KMS-11 (cell line): ENCODE data around the gene NEK7.

Experiments
- H2AFZ ChIP-seq: fragments of 200-600 bp; sonication (generic); 2 replicates; pipeline ENCODE4 v1.6.1; 2016; ENCODE audit warnings: antibody characterized with exemption, mixed run types, low read depth
- H3K27ac ChIP-seq: fragments of 200-600 bp; sonication (generic); 2 replicates; pipeline ENCODE4 v1.6.1; 2016; ENCODE audit warnings: mild to moderate bottlenecking, mixed run types
- H3K27me3 ChIP-seq: fragments of 200-600 bp; sonication (generic); 2 replicates; pipeline ENCODE4 v1.6.1; 2017; ENCODE audit warnings: mild to moderate bottlenecking, low read depth, mixed run types, moderate library complexity; ENCODE audit not compliant: insufficient read depth
- H3K36me3 ChIP-seq: fragments of 200-600 bp; sonication (generic); 2 replicates; pipeline ENCODE4 v1.6.1; 2017; ENCODE audit warnings: mild to moderate bottlenecking, mixed run types; ENCODE audit not compliant: insufficient read depth
- H3K4me1 ChIP-seq: fragments of 200-600 bp; sonication (generic); 2 replicates; pipeline ENCODE4 v1.6.1; 2016; ENCODE audit warnings: mild to moderate bottlenecking, low read depth, mixed run types; ENCODE audit not compliant: poor library complexity, severe bottlenecking
- H3K4me2 ChIP-seq: fragments of 200-600 bp; sonication (generic); 2 replicates; pipeline ENCODE4 v1.7.0; 2016; ENCODE audit warnings: mild to moderate bottlenecking, mixed run types
- H3K4me3 ChIP-seq: fragments of 200-600 bp; sonication (generic); IDR thresholded peaks from 2 replicates; pipeline ENCODE4 v1.6.1; 2017; ENCODE audit warnings: low read depth, low read length, mixed read lengths; ENCODE audit not compliant: insufficient read depth
- H3K79me2 ChIP-seq: fragments of 200-600 bp; sonication (generic); 2 replicates; pipeline ENCODE4 v1.6.1; 2016; ENCODE audit warnings: low read depth, mixed run types; ENCODE audit not compliant: insufficient read depth
- H3K9ac ChIP-seq: fragments of 200-600 bp; sonication (generic); 2 replicates; pipeline ENCODE4 v1.6.1; 2016; ENCODE audit warnings: mild to moderate bottlenecking, mixed run types
- H4K20me1 ChIP-seq: fragments of 200-600 bp; sonication (generic); 2 replicates; pipeline ENCODE4 v1.6.1; 2016; ENCODE audit warnings: mild to moderate bottlenecking, mixed run types; ENCODE audit not compliant: insufficient read depth
- TF ChIP-seq, protein P1 (sequence below): fragments of 200-600 bp; sonication (generic); conservative IDR thresholded peaks from 2 replicates; pipeline ENCODE4 v1.6.1; 2017; ENCODE audit warnings: low read depth, mild to moderate bottlenecking, antibody characterized with exemption, low read length, moderate library complexity, mixed read lengths

Gene NEK7

DNA sequence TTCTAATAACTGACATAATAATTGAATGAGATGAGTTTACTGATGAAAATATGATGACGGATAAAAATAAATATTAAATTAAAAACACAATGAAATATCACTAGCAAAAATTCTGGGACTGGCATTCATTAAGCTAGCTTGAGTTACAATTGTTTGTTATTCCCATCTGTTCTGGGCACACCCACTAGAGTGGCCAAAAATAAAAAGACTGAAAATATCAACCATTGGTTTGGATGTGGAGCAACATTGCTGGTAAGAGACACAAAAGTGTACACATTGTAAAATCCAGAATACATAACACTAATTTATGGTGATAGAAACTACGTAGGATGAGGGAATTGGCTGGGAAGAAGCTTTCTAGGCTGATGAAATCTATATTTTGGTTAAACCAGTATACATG, 9.6 kb upstream of the NEK7 start:
- no peaks in the 10 kb centered on the region for H3K79me2 ChIP-seq
- TF ChIP-seq, protein P1, sequence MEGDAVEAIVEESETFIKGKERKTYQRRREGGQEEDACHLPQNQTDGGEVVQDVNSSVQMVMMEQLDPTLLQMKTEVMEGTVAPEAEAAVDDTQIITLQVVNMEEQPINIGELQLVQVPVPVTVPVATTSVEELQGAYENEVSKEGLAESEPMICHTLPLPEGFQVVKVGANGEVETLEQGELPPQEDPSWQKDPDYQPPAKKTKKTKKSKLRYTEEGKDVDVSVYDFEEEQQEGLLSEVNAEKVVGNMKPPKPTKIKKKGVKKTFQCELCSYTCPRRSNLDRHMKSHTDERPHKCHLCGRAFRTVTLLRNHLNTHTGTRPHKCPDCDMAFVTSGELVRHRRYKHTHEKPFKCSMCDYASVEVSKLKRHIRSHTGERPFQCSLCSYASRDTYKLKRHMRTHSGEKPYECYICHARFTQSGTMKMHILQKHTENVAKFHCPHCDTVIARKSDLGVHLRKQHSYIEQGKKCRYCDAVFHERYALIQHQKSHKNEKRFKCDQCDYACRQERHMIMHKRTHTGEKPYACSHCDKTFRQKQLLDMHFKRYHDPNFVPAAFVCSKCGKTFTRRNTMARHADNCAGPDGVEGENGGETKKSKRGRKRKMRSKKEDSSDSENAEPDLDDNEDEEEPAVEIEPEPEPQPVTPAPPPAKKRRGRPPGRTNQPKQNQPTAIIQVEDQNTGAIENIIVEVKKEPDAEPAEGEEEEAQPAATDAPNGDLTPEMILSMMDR: no peak
- no peaks in the 10 kb centered on the region for H4K20me1 ChIP-seq
- no peak overlapping the region for H2AFZ ChIP-seq
- no peak overlapping the region for H3K27ac ChIP-seq
- no peak overlapping the region for H3K4me2 ChIP-seq
- H3K4me1 ChIP-seq: peaks cover 25% of the 10 kb centered on the region
- no peaks in the 10 kb centered on the region for H3K27me3 ChIP-seq
- no peaks in the 10 kb centered on the region for H3K36me3 ChIP-seq
- H3K9ac ChIP-seq: no peak overlapping the region
- H3K4me3 ChIP-seq: no peak overlapping the region

DNA sequence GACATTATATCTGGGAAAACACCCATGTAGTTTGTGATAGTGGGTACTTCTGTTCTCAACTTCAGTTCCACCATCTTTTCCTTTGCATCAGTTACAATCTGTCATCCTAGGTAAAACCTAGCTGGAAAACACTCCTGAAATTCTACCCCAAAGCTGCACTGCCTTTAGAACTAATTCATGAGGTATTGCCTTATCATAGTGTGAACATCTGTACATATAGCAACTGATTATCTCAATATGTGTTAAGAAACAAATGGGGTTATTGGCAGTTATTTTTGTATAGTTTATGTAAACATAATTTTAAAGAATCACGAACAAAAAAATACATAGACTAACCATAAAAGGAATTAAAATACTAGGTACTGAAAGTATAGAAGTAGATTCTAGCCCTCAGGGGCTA, 6.4 kb upstream of the NEK7 start:
- Histone ChIP-seq H4K20me1 (no peaks in the 10 kb centered on the region), H3K4me1 (no peaks in the 10 kb centered on the region), H3K4me3 (no peak overlapping the region), H3K36me3 (no peaks in the 10 kb centered on the region), H3K79me2 (no peaks in the 10 kb centered on the region), H3K27me3 (no peaks in the 10 kb centered on the region), H3K9ac (no peak overlapping the region), H2AFZ (no peak overlapping the region), H3K4me2 (no peak overlapping the region), H3K27ac (no peak overlapping the region)
- TF ChIP-seq, protein P1: no peak

DNA sequence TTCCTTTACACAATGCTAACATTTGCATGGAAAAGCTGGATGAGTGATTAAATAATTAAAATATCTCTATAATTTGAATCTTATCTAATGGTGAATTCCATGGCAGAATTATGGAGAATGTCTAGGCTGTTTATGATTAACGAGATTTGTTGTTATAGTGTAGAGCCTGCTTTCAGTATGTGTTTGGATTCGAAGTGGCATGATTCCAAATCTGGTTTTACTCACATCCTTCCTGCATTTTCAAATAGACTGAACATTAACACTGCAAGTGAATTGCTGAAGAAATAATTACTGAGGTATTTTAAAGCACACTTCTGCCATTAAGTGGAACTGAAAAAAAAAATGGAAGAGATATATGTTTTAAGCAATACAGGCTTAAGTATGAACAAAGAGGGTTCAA, 5.1 kb upstream of the NEK7 start:
- H3K27ac ChIP-seq: no peak overlapping the region
- H4K20me1 ChIP-seq: no peaks in the 10 kb centered on the region
- H3K9ac ChIP-seq: no peak overlapping the region
- H3K27me3 ChIP-seq: no peaks in the 10 kb centered on the region
- H3K4me2 ChIP-seq: no peak overlapping the region
- H2AFZ ChIP-seq: no peak overlapping the region
- no peak overlapping the region for H3K4me3 ChIP-seq
- H3K36me3 ChIP-seq: no peaks in the 10 kb centered on the region
- TF ChIP-seq, protein P1: no peak
- peaks cover 5% of the 10 kb centered on the region for H3K4me1 ChIP-seq
- H3K79me2 ChIP-seq: no peaks in the 10 kb centered on the region

DNA sequence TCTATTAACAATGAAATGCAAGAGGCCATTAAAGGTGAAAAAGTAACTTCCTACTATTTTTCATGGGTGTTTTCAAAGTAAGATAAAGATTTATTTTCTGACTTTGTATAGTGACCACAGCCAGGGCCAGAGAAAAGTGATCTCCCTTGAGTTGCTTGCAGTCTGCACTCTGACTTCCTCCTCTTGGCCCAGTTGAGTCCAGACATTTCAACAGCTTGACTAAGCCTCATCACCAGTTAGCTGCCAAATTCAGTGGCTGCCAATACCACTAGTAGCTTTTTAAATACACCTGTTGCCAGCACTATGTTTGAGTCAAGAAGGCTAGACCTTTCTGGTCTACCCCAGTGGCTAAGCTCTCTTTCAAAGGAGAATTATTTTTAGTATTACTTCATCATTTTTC, 3.7 kb upstream of the NEK7 start:
- no peak overlapping the region for H3K9ac ChIP-seq
- H3K27me3 ChIP-seq: no peaks in the 10 kb centered on the region
- H4K20me1 ChIP-seq: no peaks in the 10 kb centered on the region
- no peak overlapping the region for H3K4me3 ChIP-seq
- no peak overlapping the region for H3K4me2 ChIP-seq
- TF ChIP-seq, protein P1: no peak
- no peak overlapping the region for H2AFZ ChIP-seq
- peaks cover 10% of the 10 kb centered on the region for H3K79me2 ChIP-seq
- no peaks in the 10 kb centered on the region for H3K36me3 ChIP-seq
- no peak overlapping the region for H3K27ac ChIP-seq
- H3K4me1 ChIP-seq: peaks cover 5% of the 10 kb centered on the region
